NCI-H1436 treated with DMSO at 0.1 percent for 48 hours (cell line): ENCODE results near the gene UBB.

Source experiments
- DNase-seq: peaks from one replicate; lab custom pipeline; 2025; lab: John Stamatoyannopoulos, UW

UBB gene

DNA sequence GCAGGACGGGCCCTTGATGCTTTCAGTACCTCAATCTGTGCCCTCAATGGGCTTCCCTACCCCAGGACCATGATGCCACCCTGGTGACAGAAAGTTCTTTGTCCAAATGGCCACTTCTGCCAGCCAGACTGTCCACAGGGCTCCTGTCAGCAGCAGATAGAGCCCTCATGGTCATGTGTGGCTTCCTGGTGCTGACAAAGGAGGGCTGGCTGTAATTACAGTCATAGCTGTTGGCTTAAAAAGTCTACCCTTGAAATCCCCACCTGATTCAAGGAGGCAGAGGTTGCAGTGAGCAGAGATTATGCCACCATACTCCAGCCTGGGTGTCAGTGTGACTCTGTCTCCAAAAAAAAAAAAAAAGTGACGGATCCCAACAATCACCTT, 37.8 kb downstream of the UBB start:
- DNase-seq = no peak

DNA sequence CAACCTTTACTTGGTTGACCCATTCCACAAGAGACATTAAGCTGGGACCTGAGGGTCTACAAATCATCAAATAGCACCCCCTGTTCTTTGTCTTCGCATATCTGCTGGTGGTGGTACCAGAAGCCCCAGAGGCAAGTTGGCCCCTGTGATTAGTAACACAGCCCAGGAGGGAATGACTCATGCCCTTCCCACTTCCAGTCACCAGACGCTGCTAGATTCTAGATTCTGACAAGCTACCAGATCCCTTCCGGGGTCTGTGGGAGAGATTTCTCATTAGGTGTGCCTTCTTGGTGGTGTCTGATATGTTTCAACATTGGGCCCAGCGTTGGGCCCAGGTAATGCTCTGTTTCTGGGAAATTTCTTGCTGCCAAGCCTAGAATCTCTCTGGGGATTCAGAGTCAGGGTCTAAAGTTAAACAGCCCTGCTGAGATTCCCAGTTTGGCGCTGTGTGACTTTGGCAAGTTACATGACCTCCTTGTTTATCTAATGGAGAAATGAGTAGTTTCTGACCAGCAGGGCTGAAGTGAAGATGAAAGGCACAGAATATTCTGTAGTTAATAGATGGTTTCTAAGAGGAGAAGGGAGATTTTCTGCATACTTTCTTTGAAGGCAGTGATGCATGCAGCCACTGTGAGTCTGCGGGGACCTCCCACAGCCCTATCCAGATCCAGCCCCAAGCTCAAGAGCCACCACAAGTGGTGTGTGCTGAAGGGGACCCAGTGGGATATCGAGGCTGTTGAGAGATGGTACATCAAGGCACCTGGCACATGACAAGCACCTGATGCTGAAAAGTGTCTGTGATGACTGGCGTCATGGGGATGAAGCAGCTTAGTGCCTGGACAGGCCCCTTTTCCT, 38.4 kb downstream of the UBB start:
- DNase-seq = no peak

DNA sequence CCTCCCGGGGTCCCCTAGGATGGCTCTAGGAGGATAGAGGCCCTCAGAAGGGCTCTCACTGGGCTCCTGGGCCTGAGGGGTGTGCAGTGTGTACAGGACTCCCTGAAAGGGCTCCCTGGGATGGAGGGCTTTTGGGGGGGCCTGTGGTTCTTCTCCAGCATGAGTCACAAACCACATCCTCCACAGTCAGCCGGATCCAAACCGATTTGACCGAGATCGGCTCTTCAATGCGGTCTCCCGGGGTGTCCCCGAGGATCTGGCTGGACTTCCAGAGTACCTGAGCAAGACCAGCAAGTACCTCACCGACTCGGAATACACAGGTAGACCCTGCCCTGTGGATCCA, 39.0 kb downstream of the UBB start:
- DNase-seq = no peak

DNA sequence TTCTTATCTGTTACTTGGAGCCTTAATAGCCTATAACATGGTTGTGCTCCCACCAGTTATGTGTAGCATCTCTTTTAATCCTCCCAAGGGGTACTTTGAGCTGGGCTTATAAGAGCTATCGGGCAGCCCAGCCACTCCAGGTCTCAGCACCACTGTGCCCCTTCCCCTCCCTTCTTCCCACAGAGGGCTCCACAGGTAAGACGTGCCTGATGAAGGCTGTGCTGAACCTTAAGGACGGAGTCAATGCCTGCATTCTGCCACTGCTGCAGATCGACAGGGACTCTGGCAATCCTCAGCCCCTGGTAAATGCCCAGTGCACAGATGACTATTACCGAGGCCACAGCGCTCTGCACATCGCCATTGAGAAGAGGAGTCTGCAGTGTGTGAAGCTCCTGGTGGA, 41.5 kb downstream of the UBB start:
- DNase-seq = no peak

DNA sequence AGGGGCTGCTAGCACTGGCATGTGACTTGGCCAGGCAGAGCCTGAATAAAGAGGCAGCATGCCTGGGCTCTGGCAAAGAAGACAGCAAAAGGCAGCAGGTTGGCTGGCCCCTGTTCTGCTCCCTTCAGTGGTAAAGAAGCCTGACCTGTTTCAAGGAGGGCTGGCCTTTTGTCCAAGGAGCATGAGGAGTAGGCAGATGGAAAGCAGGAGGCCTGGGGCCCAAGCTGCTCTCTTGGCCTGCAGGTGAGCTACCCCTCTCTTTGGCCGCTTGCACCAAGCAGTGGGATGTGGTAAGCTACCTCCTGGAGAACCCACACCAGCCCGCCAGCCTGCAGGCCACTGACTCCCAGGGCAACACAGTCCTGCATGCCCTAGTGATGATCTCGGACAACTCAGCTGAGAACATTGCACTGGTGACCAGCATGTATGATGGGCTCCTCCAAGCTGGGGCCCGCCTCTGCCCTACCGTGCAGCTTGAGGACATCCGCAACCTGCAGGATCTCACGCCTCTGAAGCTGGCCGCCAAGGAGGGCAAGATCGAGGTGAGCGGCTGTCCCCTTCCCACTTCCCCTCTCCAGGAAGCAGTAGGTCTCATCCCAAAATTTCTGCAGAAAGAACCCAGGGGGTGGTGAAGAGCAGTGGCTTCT, 42.5 kb downstream of the UBB start:
- DNase-seq = no peak

DNA sequence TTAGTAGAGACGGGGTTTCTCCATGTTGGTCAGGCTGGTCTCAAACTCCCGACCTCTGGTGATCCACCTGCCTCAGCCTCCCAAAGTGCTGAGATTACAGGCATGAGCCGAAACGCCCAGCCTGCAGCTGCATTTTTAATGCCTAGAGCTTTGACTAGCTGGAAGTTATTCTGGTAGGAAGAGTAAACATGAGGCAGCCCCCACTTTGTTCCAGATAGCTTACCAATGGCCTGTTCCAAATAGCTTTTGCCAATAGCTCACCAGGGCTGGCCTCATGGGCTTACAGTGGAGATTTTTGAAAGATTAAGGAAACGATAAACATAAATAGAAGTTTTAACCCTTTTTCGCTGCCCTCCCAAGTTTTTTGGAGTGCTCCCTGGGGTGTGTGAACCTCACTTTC, 44.3 kb downstream of the UBB start:
- no peak for DNase-seq

DNA sequence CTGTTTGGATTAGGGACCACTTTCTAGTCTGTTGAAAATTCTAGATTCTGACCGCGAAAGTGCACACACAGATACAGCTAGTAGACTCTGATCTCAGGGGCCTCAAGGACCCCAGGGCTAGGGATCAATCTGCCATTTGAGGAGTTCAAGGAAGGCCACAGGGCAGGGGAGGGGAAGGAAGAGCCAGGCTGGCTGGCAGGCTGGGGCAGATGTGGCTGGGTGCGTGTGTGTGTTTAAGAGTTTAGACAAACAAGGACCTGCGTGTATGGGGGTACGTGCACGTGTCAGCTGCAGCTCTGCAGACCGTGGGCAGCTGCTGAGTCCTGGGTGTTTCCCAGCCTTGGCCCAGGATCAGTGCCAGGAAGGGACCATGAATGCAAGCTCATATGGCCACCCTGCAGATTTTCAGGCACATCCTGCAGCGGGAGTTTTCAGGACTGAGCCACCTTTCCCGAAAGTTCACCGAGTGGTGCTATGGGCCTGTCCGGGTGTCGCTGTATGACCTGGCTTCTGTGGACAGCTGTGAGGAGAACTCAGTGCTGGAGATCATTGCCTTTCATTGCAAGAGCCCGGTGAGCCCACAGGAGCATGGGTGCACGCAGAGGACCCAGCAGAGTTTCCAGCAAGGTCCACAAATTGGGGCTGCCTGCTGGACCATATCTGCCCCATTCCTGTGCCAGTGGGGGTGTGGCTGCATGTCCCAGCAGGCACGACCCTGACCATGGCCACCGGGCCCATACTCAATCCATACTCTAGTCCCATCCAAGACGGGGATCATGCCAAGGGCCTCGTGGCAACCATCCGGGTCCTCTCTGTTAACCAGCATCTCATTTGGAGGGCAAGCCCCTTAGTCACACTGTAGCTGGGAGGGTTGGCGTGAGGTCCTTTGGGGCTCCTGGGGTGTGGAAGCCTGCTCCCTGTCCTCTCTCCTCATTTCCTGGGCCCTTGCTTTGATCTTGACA, 45.1 kb downstream of the UBB start:
- DNase-seq = no peak

DNA sequence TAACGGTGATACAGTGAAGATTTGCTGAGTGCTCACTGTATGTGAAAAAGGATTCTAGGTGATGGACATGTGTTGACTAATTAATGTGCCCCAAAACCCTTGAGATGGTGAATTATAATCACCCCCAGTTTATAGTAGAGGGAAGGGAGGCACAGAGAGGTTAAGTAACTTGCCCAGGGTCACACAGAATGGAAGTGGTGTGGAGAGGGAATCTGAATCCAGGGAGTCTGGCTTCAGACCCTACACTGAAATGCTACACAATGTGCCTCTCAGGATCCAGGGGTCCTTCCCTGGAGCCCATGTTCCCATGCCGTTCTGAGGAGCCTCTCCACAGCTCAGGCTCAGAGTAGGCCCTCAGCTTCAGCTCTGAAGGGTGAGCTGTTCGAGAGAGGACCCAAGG, 46.1 kb downstream of the UBB start:
- DNase-seq = no peak

DNA sequence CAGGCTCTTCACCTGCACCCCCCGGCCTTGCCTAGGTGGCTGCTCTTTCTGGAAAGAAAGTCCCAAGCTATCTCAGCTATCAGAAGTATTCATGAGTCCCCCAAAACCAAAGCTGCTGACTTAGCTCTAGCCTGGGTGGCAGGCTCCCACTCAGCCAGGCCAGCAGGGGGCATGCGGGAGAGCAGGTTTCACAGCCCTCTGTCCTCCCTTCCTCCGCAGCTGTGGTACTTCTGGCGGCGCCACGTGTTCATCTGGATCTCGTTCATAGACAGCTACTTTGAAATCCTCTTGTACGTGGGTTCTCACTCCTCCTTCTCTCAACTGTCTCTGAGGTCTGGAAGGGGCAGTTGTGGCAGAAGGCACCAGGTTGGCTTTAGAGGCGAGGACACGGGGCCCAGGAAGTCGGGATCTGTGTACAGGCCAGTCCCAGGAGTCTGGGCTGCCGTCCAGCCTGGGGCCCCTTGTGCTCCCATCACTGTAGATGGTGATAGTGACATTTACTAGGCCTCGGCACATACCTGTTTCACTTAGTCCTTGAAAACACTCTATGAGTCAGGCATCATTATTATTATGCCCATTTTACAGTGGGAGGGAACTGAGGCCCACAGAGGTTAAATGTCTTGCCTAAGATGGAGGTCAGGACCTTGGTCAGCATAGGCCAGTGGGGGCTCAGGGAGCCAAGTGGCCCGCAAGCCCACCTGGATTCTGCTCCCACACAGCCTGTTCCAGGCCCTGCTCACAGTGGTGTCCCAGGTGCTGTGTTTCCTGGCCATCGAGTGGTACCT, 47.4 kb downstream of the UBB start:
- DNase-seq = no peak

DNA sequence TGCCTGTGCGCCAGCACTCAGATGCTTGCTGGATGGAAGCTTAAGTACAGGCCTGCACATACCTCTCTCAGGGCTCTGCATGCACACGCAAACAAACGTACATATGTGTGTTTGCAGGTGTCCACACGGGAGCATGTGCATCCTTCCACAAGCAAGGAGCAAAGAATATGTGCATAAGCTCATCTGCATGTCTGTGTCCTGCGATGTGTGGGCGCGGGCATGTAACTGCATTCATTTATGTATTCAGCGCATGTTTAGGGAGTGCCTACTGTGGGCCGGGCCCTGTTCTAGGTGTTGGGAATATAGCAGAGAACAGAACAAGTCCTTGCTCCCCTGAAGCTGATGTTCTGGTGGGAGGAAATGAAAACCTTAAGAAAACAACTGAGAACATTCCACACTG, 48.2 kb downstream of the UBB start:
- DNase-seq = no peak

DNA sequence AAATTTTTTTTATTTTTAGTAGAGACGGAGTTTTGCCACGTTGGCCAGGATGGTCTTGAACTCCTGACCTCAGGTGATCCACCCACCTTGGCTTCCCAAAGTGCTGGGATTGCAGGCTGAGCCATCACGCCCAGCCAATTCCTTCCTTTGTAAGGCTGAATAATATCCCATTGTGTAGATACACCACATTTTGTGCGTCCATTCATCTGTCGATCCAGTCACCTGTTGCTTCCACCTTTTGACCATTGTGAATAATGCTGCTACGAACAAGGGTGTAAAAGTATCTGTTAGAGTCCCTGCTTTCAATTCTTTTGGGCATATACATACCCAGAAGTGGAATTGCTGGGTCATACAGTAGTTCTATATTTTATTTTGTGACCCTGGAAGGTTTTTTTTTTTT, 49.8 kb downstream of the UBB start:
- DNase-seq = no peak

DNA sequence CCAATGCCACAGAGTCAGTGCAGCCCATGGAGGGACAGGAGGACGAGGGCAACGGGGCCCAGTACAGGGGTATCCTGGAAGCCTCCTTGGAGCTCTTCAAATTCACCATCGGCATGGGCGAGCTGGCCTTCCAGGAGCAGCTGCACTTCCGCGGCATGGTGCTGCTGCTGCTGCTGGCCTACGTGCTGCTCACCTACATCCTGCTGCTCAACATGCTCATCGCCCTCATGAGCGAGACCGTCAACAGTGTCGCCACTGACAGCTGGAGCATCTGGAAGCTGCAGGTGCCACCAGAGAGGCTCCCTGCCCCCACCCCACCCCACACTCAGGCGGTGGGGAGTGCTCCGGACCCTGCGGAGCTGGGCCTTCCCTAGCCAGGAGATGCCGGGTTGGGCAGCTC, 51.1 kb downstream of the UBB start:
- no peak for DNase-seq
